BLaER1 treated with 17β-estradiol and CSF1 and Interleukin-3, amounts not matched to agents 10 nM and 100 nM (cell line): ENCODE measurements around the gene SYNGR4.
A peak's percentile ranks its signal among the peaks of the same experiment; 100 is the strongest.

Source experiments
- H3K27ac ChIP-seq, 11 experiments: shearing (Covaris generic); formaldehyde crosslinking; 2 replicates each; pipeline ENCODE4 v1.8.1; 2022
- H3K27me3 ChIP-seq, 11 experiments: shearing (Covaris generic); formaldehyde crosslinking; 2 replicates each; pipeline ENCODE4 v1.8.1; 2022
- H3K36me3 ChIP-seq, 11 experiments: shearing (Covaris generic); formaldehyde crosslinking; 2 replicates each; pipeline ENCODE4 v1.8.1; 2022
- H3K4me1 ChIP-seq, 10 experiments: shearing (Covaris generic); formaldehyde crosslinking; 2 replicates each; pipeline ENCODE4 v1.8.1; 2022
- H3K4me2 ChIP-seq, 11 experiments: shearing (Covaris generic); formaldehyde crosslinking; 2 replicates each; pipeline ENCODE4 v1.8.1; 2022
- H3K4me3 ChIP-seq, 10 experiments: shearing (Covaris generic); formaldehyde crosslinking; 2 replicates each; pipeline ENCODE4 v1.8.1; 2022
- H3K9ac ChIP-seq, 11 experiments: shearing (Covaris generic); formaldehyde crosslinking; 2 replicates each; pipeline ENCODE4 v1.8.1; 2022
- H3K9me3 ChIP-seq, 11 experiments: shearing (Covaris generic); formaldehyde crosslinking; replicated peaks in 1 of 11; 2 replicates each; pipeline ENCODE4 v1.8.1; 2022
- H4K20me1 ChIP-seq, 11 experiments: shearing (Covaris generic); formaldehyde crosslinking; 2 replicates each; pipeline ENCODE4 v1.8.1; 2022
- Cebpa-rat ChIP-seq, 11 experiments: shearing (Covaris generic); IDR thresholded peaks; 2 replicates each; pipeline ENCODE4 v1.8.1; 2022

The SYNGR4 gene

GRCh38 chr19:48325265-48325910 is 38.8 kb upstream of the SYNGR4 start, which contains the start of gene EMP3:
TSS of gene EMP3 (plus strand) at chr19:48325552. CDS start at chr19:48326845, 1,293 bp downstream.
- Histone ChIP-seq H3K4me1 (peaks cover 78 to 84% (median 80%) of the 10 kb centered on the region in 10 experiments), H3K36me3 (peaks cover 0 to 35% (median 20%) of the 10 kb centered on the region in 11 experiments; a peak in 16 of 22 replicates), H3K9ac (peak within 1 kb of the TSS; percentile 81 to 97 (median 94)), H4K20me1 (peaks cover 0 to 45% (median 7%) of the 10 kb centered on the region in 11 experiments; a peak in 8 of 22 replicates), H3K4me2 (peak within 1 kb of the TSS; percentile 85 to 100 (median 98)), H3K9me3 (peaks cover 0 to 16% (median 5%) of the 10 kb centered on the region in 11 experiments; a peak in 10 of 22 replicates), H3K4me3 (peak within 1 kb of the TSS; percentile 66 to 95 (median 78)), H3K27me3 (no peaks in the 10 kb centered on the region), H3K27ac (peak within 1 kb of the TSS; percentile 84 to 100 (median 95))
- TF ChIP-seq Cebpa-rat (IDR thresholded peaks at IDR 0.05): no peak

DNA sequence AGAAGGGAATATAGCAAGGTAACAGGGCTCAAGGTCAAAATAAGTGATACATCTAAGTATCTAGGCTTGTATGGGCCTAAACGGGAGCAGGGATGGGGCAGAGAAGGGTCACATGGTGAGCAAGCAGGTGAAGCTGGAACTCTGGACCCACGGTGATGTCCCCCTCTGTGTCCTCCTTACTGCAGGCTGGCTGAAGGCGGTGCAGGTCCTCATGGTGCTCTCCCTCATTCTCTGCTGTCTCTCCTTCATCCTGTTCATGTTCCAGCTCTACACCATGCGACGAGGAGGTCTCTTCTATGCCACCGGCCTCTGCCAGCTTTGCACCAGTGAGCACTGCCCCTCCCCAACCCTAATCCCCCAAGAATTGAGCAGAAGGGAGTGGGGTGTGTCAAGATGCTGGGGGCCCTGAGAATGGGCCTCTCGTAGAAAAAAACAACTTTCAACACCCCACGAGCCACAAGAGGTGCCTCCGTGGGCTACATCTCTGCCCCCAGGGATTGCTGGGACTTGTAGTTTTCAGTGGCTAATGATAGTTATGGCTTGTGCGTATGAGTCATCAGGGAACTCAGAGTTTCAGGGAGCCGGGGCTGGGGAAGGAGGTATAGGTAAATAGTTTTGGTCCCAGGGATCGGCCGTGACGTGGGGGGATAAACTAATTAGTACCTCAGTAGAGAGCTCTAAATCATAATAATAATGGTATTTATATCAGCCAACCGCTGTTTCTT is 34.8 kb upstream of the SYNGR4 start:
- H3K27ac ChIP-seq: peak overlapping the region; percentile 9 to 86 (median 78); a peak in 20 of 22 replicates
- H4K20me1 ChIP-seq: peaks cover 0 to 68% (median 10%) of the 10 kb centered on the region in 11 experiments; a peak in 9 of 22 replicates
- peak overlapping the region; percentile 93 to 100 (median 98) for H3K4me2 ChIP-seq
- TF ChIP-seq Cebpa-rat (IDR thresholded peaks at IDR 0.05): no peak
- peaks cover 0 to 16% (median 5%) of the 10 kb centered on the region in 11 experiments; a peak in 10 of 22 replicates for H3K9me3 ChIP-seq
- H3K4me1 ChIP-seq: peaks cover 77 to 87% (median 82%) of the 10 kb centered on the region in 10 experiments
- peaks cover 0 to 48% (median 26%) of the 10 kb centered on the region in 11 experiments; a peak in 17 of 22 replicates for H3K36me3 ChIP-seq
- peak overlapping the region; percentile 39 to 95 (median 58) for H3K4me3 ChIP-seq
- H3K9ac ChIP-seq: peak overlapping the region; percentile 39 to 82 (median 75); a peak in 20 of 22 replicates
- H3K27me3 ChIP-seq: no peaks in the 10 kb centered on the region

DNA sequence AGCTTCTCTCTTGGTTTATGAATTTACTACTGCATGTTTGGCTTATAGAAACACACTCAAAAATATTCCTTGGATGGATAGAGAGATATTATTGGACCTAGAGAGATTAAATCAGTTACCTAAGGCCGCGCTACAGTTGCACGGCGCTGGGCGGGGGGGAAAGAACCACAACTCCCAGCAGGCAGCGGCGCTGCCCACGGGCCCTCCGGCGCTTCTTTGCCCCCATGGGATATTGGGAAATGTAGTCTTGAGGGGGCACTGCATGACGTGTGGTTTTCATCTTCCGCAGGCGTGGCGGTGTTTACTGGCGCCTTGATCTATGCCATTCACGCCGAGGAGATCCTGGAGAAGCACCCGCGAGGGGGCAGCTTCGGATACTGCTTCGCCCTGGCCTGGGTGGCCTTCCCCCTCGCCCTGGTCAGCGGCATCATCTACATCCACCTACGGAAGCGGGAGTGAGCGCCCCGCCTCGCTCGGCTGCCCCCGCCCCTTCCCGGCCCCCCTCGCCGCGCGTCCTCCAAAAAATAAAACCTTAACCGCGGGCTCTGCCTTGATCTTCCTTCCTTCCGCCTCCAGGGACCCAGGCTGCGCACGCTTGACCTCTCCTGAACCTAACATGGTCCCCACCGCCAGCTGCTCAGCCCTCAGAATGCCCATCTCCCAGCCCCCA is 34.0 kb upstream of the SYNGR4 start:
- no peak for TF ChIP-seq Cebpa-rat (IDR thresholded peaks at IDR 0.05)
- Histone ChIP-seq H3K36me3 (peaks cover 0 to 48% (median 26%) of the 10 kb centered on the region in 11 experiments; a peak in 17 of 22 replicates), H3K27ac (peak overlapping the region; percentile 36 to 86 (median 78); a peak in 20 of 22 replicates), H4K20me1 (peaks cover 0 to 68% (median 10%) of the 10 kb centered on the region in 11 experiments; a peak in 9 of 22 replicates), H3K4me2 (peak overlapping the region; percentile 93 to 100 (median 98)), H3K27me3 (no peaks in the 10 kb centered on the region), H3K9me3 (peaks cover 0 to 16% (median 5%) of the 10 kb centered on the region in 11 experiments; a peak in 10 of 22 replicates), H3K4me3 (peak overlapping the region; percentile 39 to 95 (median 58)), H3K9ac (peak overlapping the region; percentile 39 to 82 (median 75); a peak in 21 of 22 replicates), H3K4me1 (peaks cover 71 to 87% (median 81%) of the 10 kb centered on the region in 10 experiments)

DNA sequence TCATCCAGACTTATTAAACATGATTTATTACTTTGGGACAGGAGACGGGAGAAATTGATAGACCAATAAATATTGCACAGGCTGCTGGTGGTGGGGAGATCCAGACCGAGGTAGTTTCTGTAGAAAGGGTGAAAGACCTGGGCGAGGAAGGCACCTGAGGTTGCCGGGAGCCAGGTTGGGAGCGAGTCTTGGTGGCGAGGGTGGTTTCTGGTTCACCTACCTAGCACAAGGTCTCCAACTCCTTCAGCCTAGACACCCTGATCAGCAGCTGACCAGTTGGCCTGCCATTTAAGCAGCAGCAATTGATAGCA is 31.9 kb upstream of the SYNGR4 start:
- H3K9me3 ChIP-seq: peaks cover 0 to 16% (median 5%) of the 10 kb centered on the region in 11 experiments; a peak in 10 of 22 replicates
- H3K4me3 ChIP-seq: peak overlapping the region; percentile 53 to 74 (median 64)
- H3K4me2 ChIP-seq: peak overlapping the region; percentile 94 to 100 (median 98)
- no peaks in the 10 kb centered on the region for H3K27me3 ChIP-seq
- H3K36me3 ChIP-seq: peaks cover 0 to 41% (median 21%) of the 10 kb centered on the region in 11 experiments; a peak in 17 of 22 replicates
- H3K9ac ChIP-seq: peak overlapping the region in 7 of 11 experiments; percentile 7 to 84 (median 47); a peak in 12 of 22 replicates
- peaks cover 57 to 69% (median 66%) of the 10 kb centered on the region in 10 experiments for H3K4me1 ChIP-seq
- H4K20me1 ChIP-seq: peaks cover 0 to 54% (median 5%) of the 10 kb centered on the region in 11 experiments; a peak in 9 of 22 replicates
- no peak for TF ChIP-seq Cebpa-rat (IDR thresholded peaks at IDR 0.05)
- H3K27ac ChIP-seq: peak overlapping the region in 8 of 11 experiments; percentile 4 to 83 (median 42); a peak in 11 of 22 replicates

DNA sequence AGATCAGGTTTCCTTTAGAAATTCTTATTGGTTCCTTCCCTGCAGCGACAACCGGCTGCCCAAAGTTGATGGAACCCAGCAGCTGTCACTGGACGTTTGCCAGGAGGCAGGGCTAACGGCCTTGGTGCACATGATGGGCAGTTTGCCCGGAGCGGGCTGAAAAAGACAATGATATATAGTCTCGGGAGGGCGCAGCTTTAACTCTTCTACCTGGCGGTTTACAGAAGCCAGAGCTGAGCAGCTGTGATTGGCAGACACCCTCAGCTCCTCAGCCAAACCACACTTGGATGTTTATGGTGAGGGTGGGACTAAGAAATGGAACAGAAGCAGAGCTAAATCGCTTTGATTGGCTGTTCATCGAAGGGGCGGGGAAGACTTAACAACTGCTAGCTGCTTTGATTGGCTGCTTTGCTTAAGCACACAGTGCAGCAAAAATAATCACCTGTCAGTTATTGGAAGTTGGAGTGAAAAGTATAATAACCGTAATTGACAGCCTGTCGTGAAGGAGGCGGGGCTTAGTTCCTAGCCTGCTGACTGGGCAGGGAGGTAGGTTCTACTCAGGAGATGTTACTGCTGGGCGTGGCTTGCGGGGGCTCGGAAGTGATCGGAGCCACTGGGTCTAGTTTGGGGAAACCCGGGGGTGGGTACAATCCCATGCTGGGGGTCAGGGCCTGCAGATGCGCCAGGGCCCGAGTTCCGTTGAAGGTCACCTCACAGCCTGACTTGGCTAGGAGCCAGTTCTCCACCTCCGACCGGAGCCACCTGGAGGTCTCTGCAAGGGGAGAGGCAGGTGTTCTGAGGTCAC is 31.3 kb upstream of the SYNGR4 start:
- Histone ChIP-seq H3K27me3 (no peaks in the 10 kb centered on the region), H4K20me1 (peaks cover 0 to 48% (median 5%) of the 10 kb centered on the region in 11 experiments; a peak in 9 of 22 replicates), H3K4me3 (peak overlapping the region; percentile 53 to 74 (median 64)), H3K9me3 (peaks cover 0 to 11% (median 5%) of the 10 kb centered on the region in 11 experiments; a peak in 10 of 22 replicates), H3K4me2 (peak overlapping the region; percentile 94 to 100 (median 98)), H3K4me1 (peaks cover 51 to 63% (median 61%) of the 10 kb centered on the region in 10 experiments), H3K9ac (peak overlapping the region; percentile 60 to 86 (median 81)), H3K36me3 (peaks cover 0 to 35% (median 15%) of the 10 kb centered on the region in 11 experiments; a peak in 15 of 22 replicates), H3K27ac (peak overlapping the region; percentile 63 to 88 (median 83))
- TF ChIP-seq Cebpa-rat (IDR thresholded peaks at IDR 0.05): no peak

DNA sequence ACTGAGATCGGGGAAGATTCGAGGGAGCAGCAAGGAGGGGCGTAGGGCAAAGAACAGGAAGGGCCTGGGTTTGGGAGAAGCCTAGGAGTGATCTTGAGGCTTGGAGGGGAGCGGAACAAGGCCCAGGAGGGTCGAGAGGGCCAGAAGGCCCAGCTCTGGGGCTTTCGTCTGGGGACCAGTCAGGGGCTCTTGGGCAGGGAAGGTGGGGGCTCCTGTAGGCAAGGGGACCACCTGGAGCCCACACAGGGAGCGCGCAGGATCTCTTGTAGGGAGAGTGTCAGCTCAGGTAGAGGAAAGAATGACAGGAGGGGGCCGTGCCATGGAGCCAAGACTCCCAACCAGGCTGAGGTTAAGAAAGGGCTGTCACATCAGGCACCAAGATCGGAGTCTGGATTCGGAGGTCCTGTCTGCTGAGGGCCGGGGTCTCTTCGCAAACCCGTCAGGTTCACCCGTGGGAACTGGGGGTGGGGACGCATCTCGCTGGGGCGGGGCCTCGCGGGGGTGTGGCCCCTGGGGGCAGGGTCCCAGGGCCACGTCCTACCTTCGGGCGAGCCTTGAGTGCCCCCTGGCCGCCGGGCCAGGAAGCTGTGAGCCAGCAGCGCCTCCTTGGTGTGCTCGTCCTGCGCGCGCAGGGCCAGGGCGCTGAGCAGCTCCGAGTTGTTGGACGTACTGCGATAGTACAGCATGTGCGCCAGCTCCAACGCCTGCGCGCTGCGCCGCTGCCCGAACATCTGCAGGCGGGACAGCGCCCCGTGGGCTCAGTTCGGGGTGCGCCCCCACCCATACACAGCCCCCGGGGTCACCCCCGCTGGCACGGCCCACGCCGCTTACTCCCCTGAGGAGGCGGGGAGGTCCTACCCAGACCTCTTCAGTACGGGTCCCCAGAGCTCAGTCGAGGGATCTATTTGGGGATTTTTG is 30.4 kb upstream of the SYNGR4 start:
- H3K27ac ChIP-seq: peak overlapping the region; percentile 65 to 88 (median 83)
- peak overlapping the region; percentile 94 to 100 (median 99) for H3K4me2 ChIP-seq
- TF ChIP-seq Cebpa-rat (IDR thresholded peaks at IDR 0.05): no peak
- H3K4me3 ChIP-seq: peak overlapping the region; percentile 53 to 74 (median 64)
- H3K36me3 ChIP-seq: peaks cover 0 to 29% (median 9%) of the 10 kb centered on the region in 11 experiments; a peak in 13 of 22 replicates
- H3K9me3 ChIP-seq: peaks cover 0 to 2% (median under 1%) of the 10 kb centered on the region in 11 experiments; a peak in 7 of 22 replicates
- H3K4me1 ChIP-seq: peaks cover 42 to 57% (median 52%) of the 10 kb centered on the region in 10 experiments
- peaks cover 0 to 40% (median 5%) of the 10 kb centered on the region in 11 experiments; a peak in 9 of 22 replicates for H4K20me1 ChIP-seq
- no peaks in the 10 kb centered on the region for H3K27me3 ChIP-seq
- peak overlapping the region; percentile 76 to 86 (median 81) for H3K9ac ChIP-seq
